Epithelial cell of proximal tubule (primary cell): ENCODE measurements around the gene MYCBPAP. TPM values are rescaled to one million over a fixed set of nuclear protein-coding genes. Genes with fewer than 3 reads are reported as not detected.

Experiments
- DNase-seq: peaks from one replicate; pipeline ENCODE4 v3.0.0-alpha.2; 2011; ENCODE audit warnings: low read depth
- H3K4me3 ChIP-seq: 2 replicates; pipeline ENCODE4 v1.5.1; 2011; ENCODE audit warnings: low read depth, mild to moderate bottlenecking, low read length
- CTCF ChIP-seq: conservative IDR thresholded peaks from 2 replicates; pipeline ENCODE4 v1.5.1; 2012; ENCODE audit warnings: low read depth, mild to moderate bottlenecking, low read length
- total RNA-seq: library from RNA; depleted of rRNA; stranded (reverse); fragments of >200 nt; gene quantifications from 2 replicates; pipeline ENCODE4 v1.2.3, GENCODE V29; 2015

MYCBPAP gene
- total RNA-seq, 1 donor from 2014 or later, result 0.58 TPM

- no peak for DNase-seq
- no peak for TF ChIP-seq CTCF
- no peak overlapping the region for H3K4me3 ChIP-seq
These were observed 46.0 kb downstream of the MYCBPAP start for GRCh38 chr17:50554201-50554600.

- H3K4me3 ChIP-seq, result no peak overlapping the region
- DNase-seq, result no peak
- TF ChIP-seq CTCF, result no peak
These were observed 48.6 kb downstream of the MYCBPAP start for GRCh38 chr17:50556803-50557202.

GRCh38 chr17:50557630-50558029, 49.4 kb downstream of the MYCBPAP start:
- H3K4me3 ChIP-seq, result no peak overlapping the region
- DNase-seq, result no peak
- no peak for TF ChIP-seq CTCF

GRCh38 chr17:50558091-50558490, 49.9 kb downstream of the MYCBPAP start:
- no peak for TF ChIP-seq CTCF
- H3K4me3 ChIP-seq, result no peak overlapping the region
- DNase-seq, result no peak

GRCh38 chr17:50558581-50558940, 50.3 kb downstream of the MYCBPAP start:
- no peak overlapping the region for H3K4me3 ChIP-seq
- no peak for DNase-seq
- no peak for TF ChIP-seq CTCF

GRCh38 chr17:50558941-50559614, 50.8 kb downstream of the MYCBPAP start:
- no peak overlapping the region for H3K4me3 ChIP-seq
- TF ChIP-seq CTCF, result no peak
- DNase-seq, result no peak

GRCh38 chr17:50559674-50560184, 51.5 kb downstream of the MYCBPAP start:
- DNase-seq, result no peak
- no peak for TF ChIP-seq CTCF
- H3K4me3 ChIP-seq, result peak overlapping the region; percentile 19
